Stomach (tissue), 9 donors: ENCODE results near the gene ANKRD13C. TPM values are rescaled to one million over a fixed set of nuclear protein-coding genes. Genes with fewer than 3 reads are reported as not detected.

ENCODE experiments used
- DNase-seq, 2 donors: peaks; one replicate each; pipeline versions ENCODE4 v3.0.0 to v3.0.0-alpha.2; 2013 to 2019
- H3K27ac ChIP-seq, 5 donors: fragments of 200-600 bp in 4 of 5; sonication (generic) in 4 of 5; one replicate each; pipeline ENCODE4 v1.5.1; 2013 to 2019; ENCODE audit warnings: mild to moderate bottlenecking in 1 of 5, moderate library complexity in 1 of 5
- H3K27me3 ChIP-seq, 3 donors: fragments of 200-600 bp; sonication (generic); one replicate each; pipeline ENCODE4 v1.5.1; 2017 to 2019; ENCODE audit warnings: mixed run types in 1 of 3
- H3K36me3 ChIP-seq, 4 donors: fragments of 200-600 bp; sonication (generic); 1 replicate in 3 of 4; 2 replicates in 1 of 4; pipeline ENCODE4 v1.5.1; 2016 to 2019
- H3K4me1 ChIP-seq, 4 donors: fragments of 200-600 bp; sonication (generic); one replicate each; pipeline ENCODE4 v1.5.1; 2016 to 2019
- H3K4me3 ChIP-seq, 4 donors: fragments of 200-600 bp; sonication (generic) in 3 of 4; one replicate each; pipeline ENCODE4 v1.5.1; 2016 to 2019; ENCODE audit warnings: mild to moderate bottlenecking in 1 of 4
- H3K9me3 ChIP-seq, 4 donors: fragments of 200-600 bp; sonication (generic); one replicate each; pipeline ENCODE4 v1.5.1; 2016 to 2019
- CTCF ChIP-seq, 7 experiments: fragments of 450-650 bp in 4 of 7; fragments of 200-600 bp in 3 of 7; sonication (generic) in 3 of 7; IDR thresholded peaks; one replicate each; pipeline ENCODE4 v1.5.1; 2016 to 2019; ENCODE audit warnings: antibody characterized with exemption in 7 of 7, control low read depth in 2 of 7, mild to moderate bottlenecking in 1 of 7
- EP300 ChIP-seq: sonication (generic); formaldehyde crosslinking; IDR thresholded peaks from one replicate; pipeline ENCODE4 v1.6.1; 2017; ENCODE audit warnings: antibody characterized with exemption
- POLR2A ChIP-seq, 4 donors: fragments of 450-650 bp; IDR thresholded peaks; one replicate each; pipeline ENCODE4 v1.6.1; 2016; ENCODE audit warnings: antibody characterized with exemption in 4 of 4, control low read depth in 2 of 4, mild to moderate bottlenecking in 1 of 4, moderate library complexity in 1 of 4
- POLR2AphosphoS5 ChIP-seq, 3 donors: sonication (generic); formaldehyde crosslinking; IDR thresholded peaks; one replicate each; pipeline ENCODE4 v1.6.1; 2016; ENCODE audit warnings: antibody characterized with exemption in 3 of 3
- WGBS, 5 donors: extraction: QIAGEN DNeasy Blood & Tissue Kit in 3 of 5; methylation state at CpG; one replicate each; pipeline versions ENCODE4 v1.1.5 to v1.1.7; 2013 to 2018; 5-methylcytosine and 5-hydroxymethylcytosine counted together
- intact Hi-C: fragments of 100-400 bp; cut with DNase I; formaldehyde crosslinking; loops from one replicate; pipeline ENCODE4 v1.15.1; 2023; ENCODE audit warnings: low total_unique reads
- polyA plus RNA-seq, 3 donors: library from polyadenylated mRNA; stranded (reverse); fragments of 200-250 nt; gene quantifications; one replicate each; pipeline ENCODE4 v1.2.3, GENCODE V29; 2013
- total RNA-seq, 5 donors: library from RNA; depleted of rRNA; stranded (reverse); fragments of >200 nt; gene quantifications; one replicate each; pipeline versions ENCODE4 v1.1.0 to v1.2.3, GENCODE V29; 2014 to 2016
- donor health status: healthy with polysubstance abuse.
- donor health status: Bipolar disorder and iron deficiency.
- donor health status: healthy.

The ANKRD13C gene
- total and polyA plus RNA-seq, 8 donors: 6.8 to 135 (median 15.7) TPM

- no peaks in the 10 kb centered on the region for H3K4me1 ChIP-seq
- no peak overlapping the region for H3K4me3 ChIP-seq
- WGBS, 5 donors: 80 to 90% (median 85%) methylated on average over 2 of the region's 2 CpGs
- H3K27me3 ChIP-seq: no peaks in the 10 kb centered on the region
- no peak overlapping the region for H3K27ac ChIP-seq
- intact Hi-C loops: no loop called here
- H3K9me3 ChIP-seq: no peaks in the 10 kb centered on the region
- no peak for TF ChIP-seq POLR2A (IDR thresholded peaks at IDR 0.05)
- TF ChIP-seq CTCF (IDR thresholded peaks at IDR 0.05): no peak
- no peak for TF ChIP-seq EP300
- no peak for TF ChIP-seq POLR2AphosphoS5 (IDR thresholded peaks at IDR 0.05)
- no peaks in the 10 kb centered on the region for H3K36me3 ChIP-seq
- no peak for DNase-seq
These were observed 31.6 kb upstream of the ANKRD13C start for GRCh38 chr1:70386121-70386520.

GRCh38 chr1:70385477-70385876 lies 31.0 kb upstream of the ANKRD13C start:
- Histone ChIP-seq H3K9me3 (no peaks in the 10 kb centered on the region), H3K4me3 (no peak overlapping the region), H3K36me3 (no peaks in the 10 kb centered on the region), H3K27me3 (no peaks in the 10 kb centered on the region), H3K4me1 (no peaks in the 10 kb centered on the region), H3K27ac (no peak overlapping the region)
- intact Hi-C loops: no loop called here
- 86 to 92% (median 90%) methylated on average over 6 of the region's 6 CpGs for WGBS, 5 donors
- no peak for DNase-seq
- no peak for TF ChIP-seq EP300

- Histone ChIP-seq H3K27me3 (no peaks in the 10 kb centered on the region), H3K27ac (no peak overlapping the region), H3K36me3 (no peaks in the 10 kb centered on the region), H3K4me3 (no peak overlapping the region), H3K9me3 (no peaks in the 10 kb centered on the region), H3K4me1 (no peaks in the 10 kb centered on the region)
- TF ChIP-seq POLR2A (IDR thresholded peaks at IDR 0.05) (no peak), EP300 (no peak), CTCF (IDR thresholded peaks at IDR 0.05) (no peak), POLR2AphosphoS5 (IDR thresholded peaks at IDR 0.05) (no peak)
- DNase-seq: no peak
- 94 to 98% (median 95%) methylated on average over 2 of the region's 2 CpGs for WGBS, 5 donors
- intact Hi-C loops: no loop called here
These were observed 30.0 kb upstream of the ANKRD13C start for GRCh38 chr1:70384542-70384941.

GRCh38 chr1:70383483-70383882 lies 29.0 kb upstream of the ANKRD13C start:
- TF ChIP-seq POLR2AphosphoS5 (IDR thresholded peaks at IDR 0.05): no peak
- no peak for TF ChIP-seq CTCF (IDR thresholded peaks at IDR 0.05)
- no peak for TF ChIP-seq POLR2A (IDR thresholded peaks at IDR 0.05)
- TF ChIP-seq EP300: no peak
- DNase-seq: no peak

GRCh38 chr1:70382682-70383081 lies 28.2 kb upstream of the ANKRD13C start:
- no peaks in the 10 kb centered on the region for H3K9me3 ChIP-seq

More at GRCh38 chr1:70383483-70383882, 29.0 kb upstream of the ANKRD13C start:
- 84 to 94% (median 90%) methylated on average over 3 of the region's 3 CpGs for WGBS, 5 donors
- Histone ChIP-seq H3K4me3 (no peak overlapping the region), H3K4me1 (no peaks in the 10 kb centered on the region), H3K27me3 (no peaks in the 10 kb centered on the region), H3K27ac (no peak overlapping the region), H3K9me3 (no peaks in the 10 kb centered on the region), H3K36me3 (no peaks in the 10 kb centered on the region)
- intact Hi-C loops: no loop called here

More at GRCh38 chr1:70382682-70383081, 28.2 kb upstream of the ANKRD13C start:
- TF ChIP-seq EP300 (no peak), POLR2AphosphoS5 (IDR thresholded peaks at IDR 0.05) (no peak), POLR2A (IDR thresholded peaks at IDR 0.05) (no peak), CTCF (IDR thresholded peaks at IDR 0.05) (no peak)
- no peaks in the 10 kb centered on the region for H3K4me1 ChIP-seq
- H3K27me3 ChIP-seq: no peaks in the 10 kb centered on the region
- intact Hi-C loops: no loop called here
- DNase-seq: no peak
- H3K4me3 ChIP-seq: no peak overlapping the region
- no peak overlapping the region for H3K27ac ChIP-seq
- H3K36me3 ChIP-seq: no peaks in the 10 kb centered on the region
